Activated CD4-positive, CD25-positive, alpha-beta regulatory T cell (primary cell): Measurements from ENCODE around the gene AGBL4.

ENCODE experiments used
- DNase-seq, 4 experiments: peaks; one replicate each; lab custom pipeline; 2025; lab: John Stamatoyannopoulos, UW

The AGBL4 gene

GRCh38 chr1:48581270-48581669, 1442.5 kb downstream of the AGBL4 start:
- no peak for DNase-seq

DNA sequence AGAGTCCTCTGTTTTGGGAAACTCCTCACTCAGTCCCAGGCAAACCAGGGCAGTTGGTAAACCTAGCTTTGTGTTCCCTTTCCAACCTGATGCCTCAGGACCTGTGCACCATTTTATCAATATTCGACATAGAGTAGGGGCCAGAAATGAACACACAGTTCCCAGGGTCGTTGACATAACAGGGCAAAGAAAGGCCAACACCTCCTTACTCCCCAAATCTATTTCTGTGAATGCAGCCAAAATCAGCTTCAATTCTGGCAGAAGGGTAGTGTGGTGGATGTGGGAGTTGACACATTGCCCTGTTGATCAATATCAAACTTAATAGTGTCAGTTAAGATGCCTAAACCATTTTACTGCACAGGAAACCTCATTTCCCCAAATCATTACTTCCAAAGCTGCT, 1447.2 kb downstream of the AGBL4 start:
- DNase-seq = no peak

DNA sequence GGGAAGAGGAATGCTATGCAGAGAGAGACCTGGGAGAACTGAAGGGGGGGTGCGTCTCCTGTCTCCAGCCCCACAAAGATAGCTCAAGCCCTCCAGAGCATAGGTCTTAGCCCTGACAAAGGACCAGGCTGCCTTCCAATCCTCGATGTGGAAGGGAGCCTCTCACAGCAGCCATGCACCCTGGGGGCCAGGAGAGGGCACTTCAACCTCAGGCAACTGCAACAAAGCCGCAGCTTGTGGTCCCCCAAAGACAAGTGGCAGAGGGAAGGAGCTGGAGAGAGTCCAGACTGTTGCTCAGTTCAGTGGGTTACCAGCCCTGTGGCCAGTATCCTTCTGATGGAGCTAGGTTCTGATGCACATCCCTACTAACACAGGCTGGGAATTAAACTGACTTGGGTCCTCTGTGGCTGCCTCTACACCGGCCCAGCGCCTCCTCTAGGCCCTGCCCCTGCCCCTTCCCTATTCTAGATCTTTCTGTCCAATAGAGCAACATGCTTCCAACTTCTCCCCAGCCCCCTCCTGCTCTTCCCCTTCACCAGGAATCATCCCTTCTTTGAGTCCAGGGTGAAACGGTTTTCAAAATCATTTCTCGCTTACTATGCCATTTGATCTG, 1451.0 kb downstream of the AGBL4 start:
- no peak for DNase-seq

DNA sequence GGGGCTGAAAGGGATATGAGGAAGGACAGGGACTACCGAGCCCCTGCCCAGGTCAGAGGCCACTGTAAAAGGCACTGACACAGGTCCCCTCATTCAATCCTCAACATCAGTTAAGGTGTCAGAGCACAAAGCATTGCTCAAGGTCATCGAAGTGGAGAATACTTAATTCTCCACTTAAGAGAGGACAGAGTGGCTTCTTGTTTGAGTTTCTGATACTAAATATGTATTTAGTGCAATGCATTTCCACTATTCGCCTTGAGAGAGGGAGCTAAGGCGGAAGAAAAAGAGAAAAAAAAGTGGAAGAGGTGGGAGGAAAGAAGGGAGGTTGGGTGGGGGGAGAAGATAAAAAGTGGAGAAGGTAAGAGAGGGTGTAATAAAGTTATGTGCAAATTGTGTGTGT, 1451.6 kb downstream of the AGBL4 start:
- no peak for DNase-seq

GRCh38 chr1:48571303-48571987, 1452.3 kb downstream of the AGBL4 start:
- no peak for DNase-seq

GRCh38 chr1:48570568-48570967, 1453.2 kb downstream of the AGBL4 start:
- no peak for DNase-seq

DNA sequence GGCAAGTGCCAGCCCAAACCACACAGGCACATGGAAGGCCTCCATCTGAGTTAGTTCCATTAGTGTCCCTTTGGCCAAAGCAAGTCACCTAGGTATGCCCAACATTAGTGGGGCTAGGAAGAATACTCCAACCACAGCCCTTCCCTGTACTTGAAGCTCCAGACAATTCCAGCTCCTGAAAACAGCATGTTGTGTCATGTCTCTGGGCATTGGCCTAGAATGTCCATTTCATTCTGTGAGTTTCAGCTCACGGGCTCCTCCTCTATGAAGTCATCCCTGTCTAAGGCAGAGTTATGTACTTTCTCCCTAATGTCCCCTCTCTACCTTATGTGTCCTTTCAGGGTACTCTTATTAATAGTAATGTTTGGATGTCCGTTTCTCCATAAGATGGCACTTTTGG, 1455.3 kb downstream of the AGBL4 start:
- no peak for DNase-seq

DNA sequence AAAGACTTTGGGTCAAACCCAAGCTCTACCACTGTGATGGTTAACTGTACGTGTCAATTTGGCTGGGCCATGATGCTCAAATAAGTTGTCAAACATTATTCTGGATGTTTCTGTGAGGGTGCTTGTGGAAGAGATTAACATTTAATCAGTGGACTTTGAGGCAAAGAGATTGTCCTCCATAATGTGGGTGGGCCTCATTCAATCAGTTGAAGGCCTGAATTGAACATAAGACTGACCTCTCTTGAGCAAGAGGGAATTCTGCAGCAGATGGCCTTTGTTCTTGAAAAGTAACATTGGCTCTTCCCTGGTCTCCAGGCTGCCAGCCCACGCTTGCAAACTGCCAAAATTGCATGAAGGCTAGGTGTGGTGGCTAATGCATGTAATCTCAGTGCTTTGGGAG, 1457.3 kb downstream of the AGBL4 start:
- DNase-seq = no peak

- no peak for DNase-seq
Observed at GRCh38 chr1:48563021-48563420, 1460.7 kb downstream of the AGBL4 start.

GRCh38 chr1:48561444-48561843, 1462.3 kb downstream of the AGBL4 start:
- DNase-seq = no peak

DNA sequence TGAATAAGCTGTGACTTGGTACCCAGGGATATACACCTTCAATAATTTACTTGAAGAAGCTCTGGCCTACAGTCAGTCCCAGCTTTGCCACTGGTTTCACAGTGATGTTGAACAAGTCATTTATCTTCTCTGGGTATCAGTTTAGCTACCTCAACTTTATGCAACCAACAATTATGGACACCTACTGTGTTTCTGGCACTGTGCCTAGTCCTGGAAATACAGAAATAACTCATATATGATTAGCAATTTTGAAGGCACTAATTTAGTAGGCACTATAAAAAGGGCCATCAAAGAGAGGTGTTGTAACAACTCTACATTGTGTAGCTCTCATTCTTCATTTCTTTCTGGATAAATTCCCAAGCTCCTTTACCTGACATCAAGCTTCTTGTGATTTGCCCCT, 1463.2 kb downstream of the AGBL4 start:
- no peak for DNase-seq

DNA sequence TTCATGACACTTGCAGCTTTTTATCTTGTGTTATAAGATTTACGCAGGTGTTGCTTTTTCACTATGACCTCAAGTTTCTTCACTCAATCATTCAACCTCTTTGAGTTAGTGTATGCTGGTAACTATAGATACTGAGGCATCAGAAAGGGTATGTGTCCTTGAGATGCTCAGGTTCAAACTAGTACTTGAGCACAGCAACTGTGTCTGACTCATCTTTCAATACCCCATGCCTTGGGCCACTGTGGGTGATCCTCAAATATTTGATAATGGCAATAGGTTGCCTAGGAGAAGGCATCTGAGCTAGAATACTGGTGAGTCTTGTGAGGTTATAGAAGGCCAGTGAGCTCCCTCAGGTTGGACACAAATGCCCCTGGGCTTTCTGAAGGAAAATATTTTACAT, 1463.6 kb downstream of the AGBL4 start:
- no peak for DNase-seq

GRCh38 chr1:48558366-48558765, 1465.4 kb downstream of the AGBL4 start:
- DNase-seq = no peak

DNA sequence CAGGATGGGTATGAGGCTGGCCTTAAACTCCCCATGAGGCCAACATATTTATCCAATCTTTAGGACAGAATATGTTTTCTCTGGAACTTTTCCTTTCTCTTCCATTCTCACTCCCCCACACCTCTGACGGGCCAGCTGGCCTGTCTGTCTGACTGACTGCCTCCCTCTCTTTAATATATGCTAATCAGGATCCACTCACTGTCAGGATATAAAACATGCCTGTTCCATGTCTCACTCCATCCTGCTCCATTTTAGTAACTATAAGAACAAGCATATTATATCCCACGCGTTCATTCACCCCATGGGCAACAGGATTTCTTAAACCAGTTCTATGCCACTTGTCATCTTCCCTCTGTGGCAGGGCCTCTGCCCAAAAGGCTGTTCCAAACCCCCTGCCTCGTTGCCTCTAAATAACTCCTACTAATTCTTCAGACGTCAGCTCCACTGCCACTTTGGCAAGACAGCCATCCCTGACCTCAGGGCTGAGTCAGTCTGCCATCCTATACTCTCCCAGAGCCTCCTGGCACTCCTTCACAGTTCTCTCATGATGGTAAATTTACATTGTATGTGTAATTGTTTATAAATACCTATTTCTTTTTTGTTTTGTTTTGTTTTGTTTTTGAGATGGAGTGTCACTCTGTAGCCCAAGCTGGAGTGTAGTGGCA, 1467.4 kb downstream of the AGBL4 start:
- no peak for DNase-seq

GRCh38 chr1:48555271-48555670, 1468.5 kb downstream of the AGBL4 start:
- DNase-seq = no peak

- no peak for DNase-seq
Observed at GRCh38 chr1:48552903-48553606, 1470.7 kb downstream of the AGBL4 start.

DNA sequence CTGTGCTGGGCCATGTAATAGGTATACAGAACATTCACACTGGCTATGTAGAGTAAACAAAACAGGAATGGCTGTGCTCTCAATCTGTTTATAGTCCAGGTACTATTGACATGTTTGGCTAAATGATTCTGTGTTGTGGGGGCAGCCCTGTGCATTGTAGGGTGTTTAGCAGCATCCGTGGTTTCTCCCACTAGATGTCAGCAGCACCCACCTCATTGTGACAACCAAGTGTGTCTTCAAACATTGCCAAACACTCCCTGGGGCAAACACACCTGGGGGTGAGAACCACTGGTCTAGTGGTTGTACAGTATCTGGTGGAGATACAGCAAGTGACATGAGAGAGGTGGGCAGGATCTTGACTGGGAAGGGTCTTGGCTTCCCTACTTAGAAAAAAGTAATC, 1471.3 kb downstream of the AGBL4 start:
- no peak for DNase-seq

DNA sequence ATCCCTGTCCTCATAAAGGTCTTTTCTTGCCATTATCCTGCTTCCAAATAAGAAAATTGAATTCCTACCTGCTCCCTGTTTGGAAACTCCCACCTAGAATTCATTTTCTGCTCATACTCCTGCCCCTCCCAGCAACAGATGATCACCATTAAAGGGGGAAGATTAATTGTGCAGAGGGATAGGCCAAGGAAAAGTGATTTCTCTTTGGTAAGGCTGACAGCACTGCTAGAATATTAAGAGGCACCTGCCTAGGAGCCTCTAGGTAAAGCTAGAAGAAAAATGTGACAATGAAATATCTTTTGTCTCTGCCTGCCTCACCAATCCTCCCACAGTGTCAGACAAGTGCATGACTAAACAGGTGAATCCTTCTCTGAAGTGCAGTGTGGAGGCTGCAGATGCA, 1474.8 kb downstream of the AGBL4 start:
- no peak for DNase-seq

- no peak for DNase-seq
Observed at GRCh38 chr1:48547561-48548220, 1476.1 kb downstream of the AGBL4 start.

- DNase-seq = no peak
Observed at GRCh38 chr1:48543854-48544253, 1479.9 kb downstream of the AGBL4 start.

GRCh38 chr1:48540587-48540986, 1483.2 kb downstream of the AGBL4 start:
- DNase-seq = no peak

- DNase-seq = no peak
Observed at GRCh38 chr1:48536477-48536876, 1487.3 kb downstream of the AGBL4 start.
